ENCODE measurements around the gene ARHGAP36. TPM values are rescaled to one million over a fixed set of nuclear protein-coding genes. Genes with fewer than 3 reads are reported as not detected.

Gene ARHGAP36
- total RNA-seq, 1 experiment from 2014 or later: 0.52 TPM

DNA sequence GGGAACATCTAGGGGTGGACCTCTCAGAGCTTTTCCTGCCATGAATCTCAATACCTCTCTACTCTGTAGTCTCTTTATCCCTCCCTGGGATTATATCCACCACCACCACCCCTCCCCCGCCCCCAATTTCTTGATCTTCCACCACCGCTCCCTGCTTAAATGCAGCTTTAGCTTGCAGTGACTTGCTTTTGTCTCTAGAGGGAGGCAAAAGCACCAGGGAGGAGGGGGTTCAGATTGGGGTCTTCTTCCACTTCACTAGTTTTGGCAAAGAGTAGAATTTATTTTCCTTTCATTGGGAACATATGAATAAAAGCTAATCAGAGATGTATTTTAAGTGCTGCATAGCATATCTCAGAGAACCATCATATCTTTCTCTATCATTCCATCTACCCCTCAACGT, 5.5 kb downstream of the ARHGAP36 start (continued):
- no peak for TF ChIP-seq ZNF121 (CRISPR knock-in tag; IDR thresholded peaks at IDR 0.05)

DNA sequence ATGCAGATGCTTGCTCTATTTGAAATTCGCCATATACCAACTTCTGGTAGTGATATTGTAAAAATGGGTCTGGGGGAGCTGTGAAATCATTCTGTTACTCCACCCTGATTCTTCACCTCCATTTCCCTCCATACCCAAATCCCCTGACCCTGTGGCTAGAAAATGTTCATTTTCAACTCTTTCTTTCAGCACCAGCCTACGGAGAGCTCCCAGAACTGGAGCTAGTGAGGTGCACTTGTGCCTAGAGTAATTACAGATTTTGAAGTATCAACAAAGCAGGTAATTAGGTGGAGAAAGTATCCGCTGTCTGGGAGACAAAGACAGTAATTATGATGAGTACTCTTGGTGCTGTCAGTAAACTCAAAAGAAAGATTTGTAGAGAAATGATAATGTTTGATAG, 8.1 kb downstream of the ARHGAP36 start:
- DNase-seq (ENCODE audit: low spot score) (no peak), ATAC-seq (no peak)
- POLR2A ChIA-PET: no interaction called here
- Mint-ChIP-seq H3K27ac (no peak overlapping the region), H3K27me3 (ENCODE audit: low read depth) (peaks cover 3% of the 10 kb centered on the region), H3K9me3 (no peaks in the 10 kb centered on the region), H3K36me3 (no peaks in the 10 kb centered on the region), H3K4me1 (peaks cover 16% of the 10 kb centered on the region), H3K4me3 (no peak overlapping the region)
- TF ChIP-seq ZNF219 (CRISPR knock-in tag; IDR thresholded peaks at IDR 0.05; ENCODE audit: borderline replicate concordance) (no peak), MXD4 (CRISPR knock-in tag; IDR thresholded peaks at IDR 0.05; ENCODE audit: borderline replicate concordance) (no peak), ZNF416 (CRISPR knock-in tag; IDR thresholded peaks at IDR 0.05) (no peak)
- CTCF ChIA-PET: interaction anchor here (1.0 kb wide), 1 partner anchor 71 kb away, joined by 3 read pairs; no protein-coding TSS in a partner anchor

DNA sequence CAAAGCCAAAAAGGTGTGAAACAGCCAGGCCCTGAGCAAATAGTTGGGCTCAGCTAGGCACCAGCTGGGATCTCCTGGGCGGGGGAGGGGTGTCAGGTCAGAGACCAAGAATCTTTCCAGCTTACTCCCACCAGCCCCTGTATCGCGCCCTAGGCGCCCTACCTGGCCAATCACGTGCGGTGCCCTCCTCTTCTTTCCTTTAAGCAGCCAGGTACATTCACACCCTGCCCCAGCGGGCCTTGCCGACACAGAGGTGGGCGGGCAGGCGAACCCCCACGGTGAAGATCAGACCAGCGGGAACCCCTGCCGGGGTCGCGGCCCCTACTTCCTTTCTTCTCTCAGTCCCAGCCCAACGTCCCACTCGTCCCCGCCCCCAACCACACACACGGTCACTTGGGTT, 9.1 kb downstream of the ARHGAP36 start:
- DNase-seq (ENCODE audit: low spot score) (peak; percentile 31), ATAC-seq (peak; percentile 44)
- Mint-ChIP-seq H3K36me3 (no peaks in the 10 kb centered on the region), H3K9me3 (no peaks in the 10 kb centered on the region), H3K4me3 (no peak overlapping the region), H3K27ac (no peak overlapping the region), H3K27me3 (ENCODE audit: low read depth) (peaks cover 3% of the 10 kb centered on the region), H3K4me1 (peaks cover 25% of the 10 kb centered on the region)
- POLR2A ChIA-PET: no interaction called here
- CTCF ChIA-PET: interaction anchor here (1.0 kb wide), 1 partner anchor 72 kb away, joined by 3 read pairs; no protein-coding TSS in a partner anchor
- TF ChIP-seq, protein P1, sequence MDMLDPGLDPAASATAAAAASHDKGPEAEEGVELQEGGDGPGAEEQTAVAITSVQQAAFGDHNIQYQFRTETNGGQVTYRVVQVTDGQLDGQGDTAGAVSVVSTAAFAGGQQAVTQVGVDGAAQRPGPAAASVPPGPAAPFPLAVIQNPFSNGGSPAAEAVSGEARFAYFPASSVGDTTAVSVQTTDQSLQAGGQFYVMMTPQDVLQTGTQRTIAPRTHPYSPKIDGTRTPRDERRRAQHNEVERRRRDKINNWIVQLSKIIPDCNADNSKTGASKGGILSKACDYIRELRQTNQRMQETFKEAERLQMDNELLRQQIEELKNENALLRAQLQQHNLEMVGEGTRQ (CRISPR knock-in tag; IDR thresholded peaks at IDR 0.05): peak; percentile 55
- TF ChIP-seq ZNF423 (CRISPR knock-in tag; IDR thresholded peaks at IDR 0.05): peak; percentile 10; the same call in 1 of the 2 replicates
- TF ChIP-seq, protein P2, sequence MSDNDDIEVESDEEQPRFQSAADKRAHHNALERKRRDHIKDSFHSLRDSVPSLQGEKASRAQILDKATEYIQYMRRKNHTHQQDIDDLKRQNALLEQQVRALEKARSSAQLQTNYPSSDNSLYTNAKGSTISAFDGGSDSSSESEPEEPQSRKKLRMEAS (CRISPR knock-in tag; IDR thresholded peaks at IDR 0.05): no peak

DNA sequence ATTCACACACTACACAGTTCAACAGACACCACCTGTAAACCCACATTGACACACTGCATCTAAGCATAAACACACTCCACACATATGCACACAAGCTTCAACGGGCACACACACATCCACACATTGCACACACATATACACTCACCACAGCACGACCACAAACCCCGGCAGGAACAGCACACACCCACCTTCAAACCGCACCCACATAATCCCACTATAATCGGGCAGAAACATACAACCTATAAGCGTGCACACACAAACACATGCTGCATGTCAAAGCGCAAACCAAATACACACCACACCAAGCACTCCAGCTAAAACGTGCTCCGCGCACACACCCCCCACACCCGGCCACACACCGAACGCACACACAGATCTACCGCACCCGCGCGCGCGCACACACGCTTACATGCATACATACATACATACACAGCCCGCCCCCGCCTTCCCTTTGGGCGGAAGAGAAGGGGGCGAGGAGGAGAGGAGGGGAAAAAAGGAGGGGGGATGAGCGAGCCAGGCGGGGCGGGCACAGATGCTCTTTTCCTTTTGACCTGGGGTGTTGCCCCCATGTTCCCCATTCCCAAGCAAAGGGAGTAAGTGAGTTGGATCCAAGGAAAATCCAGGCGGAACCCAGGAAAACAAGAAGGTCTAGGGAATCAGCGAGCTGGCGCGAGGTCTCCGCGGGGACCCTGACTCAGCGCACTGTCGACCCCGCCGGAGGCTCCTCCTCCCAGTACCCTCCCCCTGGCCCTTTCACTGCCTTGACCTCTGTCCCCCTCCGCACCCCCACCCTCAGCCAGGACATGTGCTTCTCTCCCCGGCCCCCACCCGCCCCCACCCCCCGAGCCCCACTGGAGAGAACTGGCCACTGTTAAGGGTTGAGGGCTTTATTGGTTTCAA, 9.9 kb downstream of the ARHGAP36 start:
- ChIA-PET POLR2A (no interaction called here), CTCF (interaction anchor here (0.6 to 1.9 kb wide), 29 partner anchors 7 to 607 kb away, joined by 3 to 25 read pairs (median 4); partner anchors contain the start of genes ARHGAP36 and IGSF1)
- Mint-ChIP-seq H3K4me1 (peaks cover 29% of the 10 kb centered on the region), H3K36me3 (no peaks in the 10 kb centered on the region), H3K27me3 (ENCODE audit: low read depth) (peaks cover 3% of the 10 kb centered on the region), H3K4me3 (no peak overlapping the region), H3K9me3 (no peaks in the 10 kb centered on the region), H3K27ac (no peak overlapping the region)
- ATAC-seq (peak; percentile 43), DNase-seq (ENCODE audit: low spot score) (peak; percentile 47)
- TF ChIP-seq NR2C2 (CRISPR knock-in tag; IDR thresholded peaks at IDR 0.05): no peak
- no peak for TF ChIP-seq PRRX2 (CRISPR knock-in tag; IDR thresholded peaks at IDR 0.05)
- TF ChIP-seq ESRRA (CRISPR knock-in tag; IDR thresholded peaks at IDR 0.05; ENCODE audit: borderline replicate concordance): no peak
- TF ChIP-seq, protein P3, sequence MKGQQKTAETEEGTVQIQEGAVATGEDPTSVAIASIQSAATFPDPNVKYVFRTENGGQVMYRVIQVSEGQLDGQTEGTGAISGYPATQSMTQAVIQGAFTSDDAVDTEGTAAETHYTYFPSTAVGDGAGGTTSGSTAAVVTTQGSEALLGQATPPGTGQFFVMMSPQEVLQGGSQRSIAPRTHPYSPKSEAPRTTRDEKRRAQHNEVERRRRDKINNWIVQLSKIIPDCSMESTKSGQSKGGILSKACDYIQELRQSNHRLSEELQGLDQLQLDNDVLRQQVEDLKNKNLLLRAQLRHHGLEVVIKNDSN (CRISPR knock-in tag; IDR thresholded peaks at IDR 0.05): no peak
- no peak for TF ChIP-seq ATF1 (CRISPR knock-in tag; IDR thresholded peaks at IDR 0.05)
- TF ChIP-seq NR1H2 (CRISPR knock-in tag; IDR thresholded peaks at IDR 0.05): no peak
- TF ChIP-seq ZNF263 (CRISPR knock-in tag; IDR thresholded peaks at IDR 0.05; ENCODE audit: low read depth): no peak
- no peak for TF ChIP-seq NFE2L1 (CRISPR knock-in tag; IDR thresholded peaks at IDR 0.05)
- TF ChIP-seq MXD4 (CRISPR knock-in tag; IDR thresholded peaks at IDR 0.05; ENCODE audit: borderline replicate concordance): no peak
- TF ChIP-seq, protein P4, sequence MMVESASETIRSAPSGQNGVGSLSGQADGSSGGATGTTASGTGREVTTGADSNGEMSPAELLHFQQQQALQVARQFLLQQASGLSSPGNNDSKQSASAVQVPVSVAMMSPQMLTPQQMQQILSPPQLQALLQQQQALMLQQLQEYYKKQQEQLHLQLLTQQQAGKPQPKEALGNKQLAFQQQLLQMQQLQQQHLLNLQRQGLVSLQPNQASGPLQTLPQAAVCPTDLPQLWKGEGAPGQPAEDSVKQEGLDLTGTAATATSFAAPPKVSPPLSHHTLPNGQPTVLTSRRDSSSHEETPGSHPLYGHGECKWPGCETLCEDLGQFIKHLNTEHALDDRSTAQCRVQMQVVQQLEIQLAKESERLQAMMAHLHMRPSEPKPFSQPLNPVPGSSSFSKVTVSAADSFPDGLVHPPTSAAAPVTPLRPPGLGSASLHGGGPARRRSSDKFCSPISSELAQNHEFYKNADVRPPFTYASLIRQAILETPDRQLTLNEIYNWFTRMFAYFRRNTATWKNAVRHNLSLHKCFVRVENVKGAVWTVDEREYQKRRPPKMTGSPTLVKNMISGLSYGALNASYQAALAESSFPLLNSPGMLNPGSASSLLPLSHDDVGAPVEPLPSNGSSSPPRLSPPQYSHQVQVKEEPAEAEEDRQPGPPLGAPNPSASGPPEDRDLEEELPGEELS (CRISPR knock-in tag; IDR thresholded peaks at IDR 0.05): no peak
